CD4-positive, alpha-beta T cell treated with Interleukin-15 for 1 hour (primary cell): ENCODE measurements around the gene DENND2A.
A peak's percentile ranks its signal among the peaks of the same experiment; 100 is the strongest.
"Not testable (repeated sequence)": the region's sequence is repeated elsewhere in the genome, so short reads cannot be mapped to it uniquely, and the experiment has no call there.

ENCODE experiments used
- DNase-seq: peaks from one replicate; pipeline ENCODE4 v3.0.0-alpha.2; 2020

The DENND2A gene

GRCh38 chr7:140540136-140540777 is 100.4 kb downstream of the DENND2A start:
- DNase-seq, result no peak

- DNase-seq, result no peak
Observed at GRCh38 chr7:140539461-140539860, 101.2 kb downstream of the DENND2A start.

- DNase-seq, result no peak
Observed at GRCh38 chr7:140537750-140538482, 102.7 kb downstream of the DENND2A start.

- DNase-seq, result no peak
Observed at GRCh38 chr7:140534743-140535142, 105.9 kb downstream of the DENND2A start.

- no peak for DNase-seq
Observed at GRCh38 chr7:140533394-140533872, 107.2 kb downstream of the DENND2A start.

GRCh38 chr7:140529428-140529827 is 111.2 kb downstream of the DENND2A start:
- not testable (repeated sequence) for DNase-seq

- DNase-seq, result no peak
Observed at GRCh38 chr7:140526787-140527664, 113.6 kb downstream of the DENND2A start.

- DNase-seq, result no peak
Observed at GRCh38 chr7:140526214-140526613, 114.4 kb downstream of the DENND2A start.

GRCh38 chr7:140525743-140526142 is 114.9 kb downstream of the DENND2A start:
- no peak for DNase-seq

GRCh38 chr7:140521421-140521820 is 119.2 kb downstream of the DENND2A start:
- DNase-seq, result no peak

- DNase-seq, result no peak
Observed at GRCh38 chr7:140519007-140519399, 121.6 kb downstream of the DENND2A start.

- no peak for DNase-seq
Observed at GRCh38 chr7:140518370-140519006, 122.1 kb downstream of the DENND2A start.

- DNase-seq, result peak; percentile 58
Observed at GRCh38 chr7:140517546-140518369, 122.9 kb downstream of the DENND2A start.

- DNase-seq, result no peak
Observed at GRCh38 chr7:140512317-140513000, 128.2 kb downstream of the DENND2A start.

GRCh38 chr7:140509789-140510188 is 130.8 kb downstream of the DENND2A start:
- DNase-seq, result no peak

- not testable (repeated sequence) for DNase-seq
Observed at GRCh38 chr7:140507556-140507955, 133.1 kb downstream of the DENND2A start.

- DNase-seq, result no peak
Observed at GRCh38 chr7:140506788-140507464, 133.7 kb downstream of the DENND2A start.

GRCh38 chr7:140501966-140502365 is 138.6 kb downstream of the DENND2A start:
- DNase-seq, result no peak

GRCh38 chr7:140497807-140498206 is 142.8 kb downstream of the DENND2A start:
- not testable (repeated sequence) for DNase-seq

- DNase-seq, result no peak
Observed at GRCh38 chr7:140497241-140497769, 143.3 kb downstream of the DENND2A start.
